Putamen (tissue), 1 donor: Measurements from ENCODE around the gene APOBEC3A.
"Not testable (repeated sequence)": the region's sequence is repeated elsewhere in the genome, so short reads cannot be mapped to it uniquely, and the experiment has no call there.

Experiments used
- DNase-seq: peaks from one replicate; pipeline ENCODE4 v3.0.0-alpha.2; 2016; ENCODE audit warnings: low spot score

The APOBEC3A gene

GRCh38 chr22:38981005-38981991 lies 23.9 kb downstream of the APOBEC3A start:
- no peak for DNase-seq

DNA sequence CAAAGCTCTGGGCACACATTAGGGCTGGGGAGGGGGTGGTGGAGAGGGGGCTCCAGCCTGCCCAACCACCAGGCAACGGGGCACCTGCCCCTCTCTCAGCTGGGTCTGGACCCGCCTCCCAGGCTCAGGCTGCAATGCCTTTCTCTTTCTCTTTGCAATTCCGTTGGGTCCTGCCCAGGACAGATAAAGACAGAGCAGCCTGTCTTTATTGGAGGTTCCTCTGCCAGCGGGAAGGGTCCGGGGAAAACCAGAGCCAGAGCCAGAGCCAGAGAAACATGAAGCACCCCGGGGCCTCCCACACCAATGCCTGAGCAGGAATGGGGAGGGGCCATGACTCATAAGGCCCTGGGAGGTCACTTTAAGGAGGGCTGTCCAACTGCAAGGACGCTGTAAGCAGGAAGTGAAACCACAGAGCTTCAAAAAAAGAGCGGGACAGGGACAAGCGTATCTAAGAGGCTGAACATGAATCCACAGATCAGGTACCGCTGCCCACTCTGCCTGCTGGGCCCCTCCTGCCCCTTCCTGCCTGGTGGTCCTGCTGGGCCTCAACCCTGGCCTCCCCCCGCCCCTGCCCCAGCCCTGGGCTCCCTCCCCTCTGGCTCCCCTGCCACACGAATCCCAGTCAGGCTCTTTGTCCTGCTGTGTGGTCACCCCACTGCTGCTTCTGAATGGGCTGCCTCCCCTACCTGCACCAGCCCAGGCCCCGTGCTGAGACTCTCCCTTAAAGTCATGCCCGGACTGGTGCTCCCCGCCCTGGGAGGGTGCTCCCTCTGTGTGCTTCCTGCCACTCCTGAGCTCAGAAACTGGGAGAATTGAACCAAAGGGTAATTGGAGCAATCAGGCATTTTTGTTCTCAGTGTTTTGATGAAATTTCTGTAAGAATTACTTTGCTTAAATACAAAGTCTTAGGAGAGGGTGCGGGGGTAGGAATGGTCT lies 24.9 kb downstream of the APOBEC3A start, which contains the start of gene APOBEC3B:
TSS of gene APOBEC3B (plus strand) at position 356 of the 936 bp plus-strand sequence. CDS start at position 463, 107 bp downstream.
- DNase-seq: peak; percentile 60

- DNase-seq: no peak
Observed at GRCh38 chr22:38984224-38984623, 26.8 kb downstream of the APOBEC3A start.

DNA sequence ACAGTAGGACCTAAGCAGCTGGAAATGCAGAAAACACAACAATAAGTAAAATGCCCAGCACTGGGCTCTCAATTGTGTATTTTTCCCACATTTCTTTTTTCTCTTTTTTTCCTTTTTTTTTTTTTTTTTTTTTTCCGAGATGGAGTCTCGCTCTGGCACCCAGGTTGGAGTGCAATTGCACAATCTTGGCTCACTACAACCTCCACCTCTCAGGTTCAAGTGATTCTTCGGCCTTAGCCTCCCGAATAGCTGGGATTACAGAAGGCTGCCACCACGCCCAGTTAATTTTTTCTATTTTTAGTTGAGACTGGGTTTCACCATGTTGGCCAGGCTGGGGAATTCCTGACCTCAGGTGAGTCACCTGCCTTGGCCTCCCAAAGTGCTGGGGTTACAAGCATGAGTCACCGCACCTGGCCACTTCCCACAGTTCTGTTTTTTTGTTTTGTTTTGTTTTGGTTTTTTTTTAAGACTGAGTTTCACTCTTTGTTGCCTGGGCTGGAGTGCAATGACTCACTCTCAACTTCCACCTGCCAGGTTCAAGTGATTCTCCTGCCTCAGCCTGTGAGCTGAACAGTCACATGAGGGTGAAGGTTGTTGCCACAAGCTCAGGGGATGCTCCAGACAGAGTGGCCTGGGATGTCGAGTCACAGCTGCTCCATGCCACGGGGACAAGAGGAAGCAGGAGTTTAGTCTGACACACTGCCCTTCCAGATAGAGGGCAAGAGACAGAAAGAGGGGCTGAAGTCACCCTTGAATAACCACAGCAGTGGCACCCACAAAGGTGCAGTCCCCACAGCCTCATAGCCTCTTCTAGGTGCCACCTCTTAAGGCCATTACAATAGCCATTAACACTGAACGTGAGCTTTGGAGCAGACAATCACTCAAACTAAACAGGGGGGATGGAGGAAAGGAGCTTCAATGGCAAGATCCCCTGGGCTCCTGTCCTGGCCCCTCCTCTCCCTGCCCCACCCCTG lies 27.7 kb downstream of the APOBEC3A start:
- not testable (repeated sequence) for DNase-seq

- no peak for DNase-seq
Observed at GRCh38 chr22:38986629-38987028, 29.2 kb downstream of the APOBEC3A start.

DNA sequence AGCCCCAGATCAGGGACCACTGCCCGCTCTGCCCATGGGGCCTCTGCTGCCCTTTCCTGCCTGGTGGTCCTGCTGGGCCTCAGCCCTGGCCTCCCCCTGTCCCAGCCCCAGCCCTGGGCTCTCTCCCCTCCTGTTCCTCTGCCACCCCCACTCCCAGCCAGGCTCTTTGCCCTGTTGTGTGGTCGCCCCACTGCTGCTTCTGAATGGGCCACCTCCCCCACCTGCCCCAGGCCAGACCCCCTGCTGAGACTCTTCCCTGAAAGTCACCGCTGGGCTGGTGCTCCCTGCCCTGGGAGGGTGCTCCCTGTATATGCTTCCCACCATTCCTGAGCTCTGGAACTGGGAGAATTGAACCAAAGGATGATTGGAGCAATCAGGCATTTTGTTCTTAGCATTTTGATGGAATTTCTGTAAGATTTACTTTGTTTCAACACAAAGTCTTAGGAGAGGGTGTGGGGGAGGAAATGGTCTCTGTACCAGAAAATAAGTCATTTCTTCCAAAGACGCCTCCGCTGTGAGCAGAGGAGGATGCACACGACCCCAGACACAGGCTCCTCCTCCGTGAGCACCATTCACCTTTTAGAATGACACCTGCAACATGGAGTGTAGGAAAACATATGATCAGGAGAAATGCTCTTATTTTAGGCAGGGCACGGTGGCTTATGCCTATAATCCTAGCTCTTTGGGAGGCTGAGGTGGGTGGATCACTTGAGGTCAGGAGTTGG lies 29.9 kb downstream of the APOBEC3A start:
- no peak for DNase-seq

- DNase-seq: no peak
Observed at GRCh38 chr22:38989466-38989865, 32.1 kb downstream of the APOBEC3A start.

DNA sequence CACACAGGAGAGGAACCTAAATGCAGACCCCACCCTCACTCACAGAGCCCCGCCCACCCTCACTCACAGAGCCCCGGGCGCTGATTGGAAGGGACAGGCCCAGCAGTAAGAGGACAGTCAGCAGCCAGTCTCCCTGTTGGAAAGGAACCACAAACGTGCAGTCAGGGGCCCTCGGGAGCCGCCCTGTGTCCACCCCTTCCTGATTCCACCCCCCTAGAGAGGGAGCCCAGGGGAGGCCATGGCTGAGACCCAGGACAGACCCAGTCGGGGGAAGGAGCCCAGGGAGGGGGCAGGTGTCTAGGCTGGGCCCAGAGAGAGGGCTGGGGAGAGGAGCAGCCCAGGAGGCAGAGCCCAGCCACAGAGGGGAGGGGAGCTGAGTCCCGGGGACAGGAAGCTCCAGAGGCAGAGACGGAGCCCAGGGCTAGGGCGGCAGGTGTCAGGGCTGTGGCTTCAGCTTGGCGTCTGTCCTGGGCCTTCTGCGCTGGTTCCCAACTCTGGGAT lies 35.5 kb downstream of the APOBEC3A start:
- not testable (repeated sequence) for DNase-seq

DNA sequence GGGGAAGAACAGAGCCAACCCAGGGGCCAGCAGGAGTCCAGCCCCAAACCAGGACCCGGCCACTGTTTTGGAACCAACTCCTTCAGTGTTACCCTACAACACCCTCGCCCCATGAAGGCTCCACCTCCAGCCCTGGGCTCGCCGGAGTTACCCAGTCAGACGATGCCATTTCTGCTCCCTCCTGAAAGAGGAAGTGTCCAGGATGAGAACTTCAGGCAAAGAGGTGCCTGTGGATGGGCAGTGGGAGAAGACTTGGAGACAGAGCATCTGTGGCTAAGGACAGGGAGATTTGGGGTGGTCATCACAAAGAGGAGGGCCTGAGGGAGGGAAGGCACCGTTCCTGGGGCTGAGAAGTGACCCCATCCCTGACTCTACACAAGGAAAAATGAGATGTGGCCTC lies 38.7 kb downstream of the APOBEC3A start:
- DNase-seq: no peak

DNA sequence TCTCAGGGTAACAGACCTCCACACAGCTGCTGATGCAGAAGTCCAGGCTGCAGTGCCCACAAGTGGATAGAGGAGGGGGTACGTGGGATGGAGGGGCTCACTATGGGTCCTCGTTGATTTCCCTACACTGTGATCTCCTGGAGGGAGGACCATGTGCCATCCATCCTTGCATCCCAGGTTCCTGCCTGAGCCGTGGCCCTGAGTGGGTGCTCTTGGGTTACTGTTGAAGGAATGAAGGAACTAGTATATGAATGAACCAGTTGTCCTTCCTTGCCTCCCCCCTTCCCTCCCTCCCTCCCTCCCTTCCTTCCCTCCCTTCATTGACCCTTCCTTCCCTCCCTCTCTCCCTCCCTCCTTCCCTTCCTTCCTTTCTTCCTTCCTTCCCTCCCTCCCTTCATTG lies 40.1 kb downstream of the APOBEC3A start:
- no peak for DNase-seq

DNA sequence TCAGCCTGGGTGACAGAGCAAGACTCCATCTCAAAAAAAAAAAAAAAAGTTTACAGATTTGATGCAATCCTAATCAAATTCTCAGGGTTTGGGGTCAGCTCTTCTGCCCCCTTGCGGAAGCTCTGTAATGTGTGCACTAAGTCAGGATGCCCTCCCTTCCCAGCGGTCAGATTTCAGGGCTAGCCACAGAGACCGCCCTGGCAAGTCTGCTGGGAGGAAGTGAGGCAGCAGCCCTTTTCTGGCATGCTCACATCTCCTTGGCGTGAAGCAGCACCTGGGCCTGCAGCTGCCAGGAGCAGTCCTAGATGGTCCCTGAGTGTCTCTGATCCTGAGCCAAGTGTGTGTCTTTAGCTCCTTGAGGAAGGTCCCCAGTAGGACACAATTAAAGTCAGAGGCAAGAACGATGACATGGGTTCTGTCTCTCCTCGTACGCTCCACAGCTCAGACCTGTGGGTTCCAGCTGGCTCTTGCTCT lies 45.8 kb downstream of the APOBEC3A start:
- peak; percentile 53 for DNase-seq

DNA sequence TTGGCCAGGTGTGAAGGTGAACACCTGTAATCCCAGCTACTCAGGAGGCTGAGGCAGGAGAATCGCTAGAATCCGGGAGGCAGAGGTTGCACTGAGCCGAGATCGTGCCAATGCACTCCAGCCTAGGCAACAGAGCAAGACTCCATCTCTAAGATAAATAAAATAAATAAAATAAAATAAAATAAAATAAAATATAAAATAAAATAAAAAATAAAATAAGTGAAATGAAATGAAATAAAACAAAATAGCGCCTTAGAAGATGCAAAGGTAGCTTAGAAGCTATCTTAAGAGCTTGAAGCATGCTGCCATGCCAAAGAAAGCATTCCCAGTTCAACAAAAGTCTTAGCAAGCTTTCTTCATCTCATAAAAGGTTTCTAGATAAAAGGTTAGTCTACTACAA lies 49.8 kb downstream of the APOBEC3A start:
- DNase-seq: no peak

- DNase-seq: not testable (repeated sequence)
Observed at GRCh38 chr22:39008271-39008850, 51.0 kb downstream of the APOBEC3A start.

GRCh38 chr22:39010946-39011345 lies 53.5 kb downstream of the APOBEC3A start:
- no peak for DNase-seq
